Spinal cord (tissue), 10 donors: ENCODE data around the gene FOXE3. TPM values are rescaled to one million over a fixed set of nuclear protein-coding genes. Genes with fewer than 3 reads are reported as not detected.
"Not testable (repeated sequence)": the region's sequence is repeated elsewhere in the genome, so short reads cannot be mapped to it uniquely, and the experiment has no call there.

ENCODE experiments used
- DNase-seq, 6 donors: peaks; one replicate each; pipeline versions ENCODE4 v3.0.0 to v3.0.0-alpha.2; 2013 to 2015; ENCODE audit warnings: low spot score in 6 of 6, low read depth in 4 of 6
- H3K27ac ChIP-seq: one replicate; pipeline ENCODE4 v1.5.1; 2013; ENCODE audit warnings: low read depth, low read length, control low read depth
- H3K27me3 ChIP-seq: one replicate; pipeline ENCODE4 v1.6.1; 2013; ENCODE audit warnings: low read length; ENCODE audit not compliant: control insufficient read depth, insufficient read depth
- H3K36me3 ChIP-seq: one replicate; pipeline ENCODE4 v1.6.1; 2013; ENCODE audit warnings: low read length; ENCODE audit not compliant: control insufficient read depth, insufficient read depth
- H3K4me1 ChIP-seq: one replicate; pipeline ENCODE4 v1.6.1; 2013; ENCODE audit warnings: low read length; ENCODE audit not compliant: control insufficient read depth, insufficient read depth
- H3K4me3 ChIP-seq: one replicate; pipeline ENCODE4 v1.5.1; 2013; ENCODE audit warnings: low read depth, low read length, control low read depth
- H3K9me3 ChIP-seq: one replicate; pipeline ENCODE4 v1.6.1; 2013; ENCODE audit warnings: low read length; ENCODE audit not compliant: control insufficient read depth, insufficient read depth
- WGBS: methylation state at CpG from one replicate; pipeline ENCODE4 v1.1.5; 2013; ENCODE audit warnings: missing lambda C conversion rate; ENCODE audit not compliant: insufficient coverage; 5-methylcytosine and 5-hydroxymethylcytosine counted together
- polyA plus RNA-seq, 2 donors: library from polyadenylated mRNA; unstranded; fragments of 120-200 nt; gene quantifications; one replicate each; pipeline ENCODE4 v1.2.1, GENCODE V29; 2013; ENCODE audit not compliant: insufficient read length in 2 of 2
- total RNA-seq, 2 donors: library from RNA; depleted of rRNA in 1 of 2; stranded (reverse); fragments of 120-200 nt in 1 of 2; fragments of >200 nt in 1 of 2; gene quantifications; one replicate each; pipeline versions ENCODE4 v1.2.3 to v1.2.4, GENCODE V29; 2013 to 2014
- donor health status: healthy.

Gene FOXE3
- total and polyA plus RNA-seq, 4 donors, result 0.08 to 0.11 TPM; not detected in 2

GRCh38 chr1:47457547-47457946 is 41.5 kb downstream of the FOXE3 start:
- DNase-seq, H3K36me3 ChIP-seq, H3K4me3 ChIP-seq, H3K9me3 ChIP-seq, H3K4me1 ChIP-seq, H3K27ac ChIP-seq: not testable (repeated sequence)
- 86% methylated on average over 11 of the region's 16 CpGs for WGBS
- H3K27me3 ChIP-seq, result peaks cover 36% of the 10 kb centered on the region

GRCh38 chr1:47459253-47459788 is 43.2 kb downstream of the FOXE3 start:
- Histone ChIP-seq H3K9me3 (no peaks in the 10 kb centered on the region), H3K36me3 (no peaks in the 10 kb centered on the region), H3K27ac (no peak overlapping the region), H3K4me3 (no peak overlapping the region), H3K27me3 (peaks cover 44% of the 10 kb centered on the region), H3K4me1 (peaks cover 4% of the 10 kb centered on the region)
- DNase-seq, result peak in 1 of 6 donors; percentile 66
- WGBS, result 22% methylated on average over 6 of the region's 11 CpGs

GRCh38 chr1:47460040-47460439 is 44.0 kb downstream of the FOXE3 start:
- Histone ChIP-seq H3K9me3 (no peaks in the 10 kb centered on the region), H3K4me1 (peaks cover 4% of the 10 kb centered on the region), H3K4me3 (no peak overlapping the region), H3K27ac (no peak overlapping the region), H3K36me3 (no peaks in the 10 kb centered on the region), H3K27me3 (peaks cover 42% of the 10 kb centered on the region)
- 0% methylated on average over 2 of the region's 5 CpGs for WGBS
- no peak for DNase-seq

- Histone ChIP-seq H3K9me3 (no peaks in the 10 kb centered on the region), H3K4me3 (no peak overlapping the region), H3K27ac (no peak overlapping the region), H3K4me1 (peaks cover 4% of the 10 kb centered on the region), H3K27me3 (peaks cover 42% of the 10 kb centered on the region), H3K36me3 (no peaks in the 10 kb centered on the region)
- DNase-seq, result no peak
These were observed 44.4 kb downstream of the FOXE3 start for GRCh38 chr1:47460456-47460855.

- H3K27ac ChIP-seq, result no peak overlapping the region
- WGBS, result 68% methylated on average over 3 of the region's 3 CpGs
- H3K36me3 ChIP-seq, result no peaks in the 10 kb centered on the region
- DNase-seq, result peak in 1 of 6 donors; percentile 47
- H3K27me3 ChIP-seq, result peaks cover 25% of the 10 kb centered on the region
- no peak overlapping the region for H3K4me3 ChIP-seq
- H3K9me3 ChIP-seq, result no peaks in the 10 kb centered on the region
- peaks cover 8% of the 10 kb centered on the region for H3K4me1 ChIP-seq
These were observed 49.5 kb downstream of the FOXE3 start for GRCh38 chr1:47465605-47466004.

Other genes with a start within 250 kb of the FOXE3 start
- gene PDZK1IP1, start 226.2 kb upstream of the FOXE3 start, total RNA-seq, result under 1 TPM in 1 of 2 donors, not detected in 1; 0.30 TPM
- under 1 TPM in 1 of 2 donors, not detected in 1; 0.35 TPM for gene PDZK1IP1, start 226.2 kb upstream of the FOXE3 start, polyA plus RNA-seq
- 1 to 10 TPM; 5.6 to 8.7 TPM for gene TAL1, start 184.1 kb upstream of the FOXE3 start, total RNA-seq
- 1 to 10 TPM; 5.8 to 8.7 TPM for gene TAL1, start 184.1 kb upstream of the FOXE3 start, polyA plus RNA-seq
- gene STIL, start 102.1 kb upstream of the FOXE3 start, total RNA-seq, result 10 to 100 TPM in 1 of 2 donors, 1 to 10 TPM in 1; 6.6 to 10.7 TPM
- 1 to 10 TPM; 4.4 to 4.6 TPM for gene STIL, start 102.1 kb upstream of the FOXE3 start, polyA plus RNA-seq
- gene CMPK1, start 82.5 kb upstream of the FOXE3 start, total RNA-seq, result 10 to 100 TPM; 70.3 to 96.2 TPM
- gene CMPK1, start 82.5 kb upstream of the FOXE3 start, polyA plus RNA-seq, result 10 to 100 TPM; 65.5 to 88.8 TPM
- 10 to 100 TPM in 1 of 2 donors, 1 to 10 TPM in 1; 2.6 to 14.3 TPM for gene FOXD2, start 21.8 kb downstream of the FOXE3 start, total RNA-seq
- 1 to 10 TPM in 1 of 2 donors, under 1 TPM in 1; 0.36 to 4.1 TPM for gene FOXD2, start 21.8 kb downstream of the FOXE3 start, polyA plus RNA-seq